MM.1S (cell line): ENCODE data around the gene PPP1R14C.

Source experiments
- EZH2 ChIP-seq: fragments of 300-600 bp; sonication (generic); optimal IDR thresholded peaks from 2 replicates; pipeline ENCODE3; 2017; ENCODE audit warnings: low read depth, mild to moderate bottlenecking, antibody characterized with exemption, low read length, mixed read lengths
- EZH2phosphoT487 ChIP-seq: fragments of 300-600 bp; sonication (generic); IDR thresholded peaks from 2 replicates; pipeline ENCODE4 v1.6.1; 2018; ENCODE audit warnings: antibody characterized with exemption, low read length
- TF ChIP-seq, protein P1 (sequence below): fragments of 300-600 bp; sonication (generic); IDR thresholded peaks from 2 replicates; pipeline ENCODE4 v1.5.1; 2016; ENCODE audit warnings: antibody characterized with exemption, low read length, mixed read lengths

DNA sequence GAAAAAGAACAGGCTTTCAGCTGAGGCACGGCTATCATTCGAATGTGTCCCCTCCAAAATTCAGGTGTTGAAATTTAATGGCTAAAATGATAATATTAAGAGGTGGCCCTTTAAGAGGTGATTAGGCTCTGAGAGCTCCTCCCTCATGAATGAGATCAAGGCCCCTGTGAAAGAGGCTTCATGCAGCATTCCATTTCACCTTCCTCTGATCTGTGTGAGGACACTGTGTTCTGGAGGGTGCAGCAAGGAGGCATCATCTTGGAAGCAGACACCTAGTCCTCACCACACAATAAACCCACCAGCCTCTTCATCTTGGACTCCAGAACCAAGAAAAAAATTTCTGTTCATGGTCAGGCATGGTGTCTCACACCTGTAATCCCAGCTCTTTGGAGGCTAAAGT is 56.4 kb downstream of the PPP1R14C start:
- TF ChIP-seq, protein P1, sequence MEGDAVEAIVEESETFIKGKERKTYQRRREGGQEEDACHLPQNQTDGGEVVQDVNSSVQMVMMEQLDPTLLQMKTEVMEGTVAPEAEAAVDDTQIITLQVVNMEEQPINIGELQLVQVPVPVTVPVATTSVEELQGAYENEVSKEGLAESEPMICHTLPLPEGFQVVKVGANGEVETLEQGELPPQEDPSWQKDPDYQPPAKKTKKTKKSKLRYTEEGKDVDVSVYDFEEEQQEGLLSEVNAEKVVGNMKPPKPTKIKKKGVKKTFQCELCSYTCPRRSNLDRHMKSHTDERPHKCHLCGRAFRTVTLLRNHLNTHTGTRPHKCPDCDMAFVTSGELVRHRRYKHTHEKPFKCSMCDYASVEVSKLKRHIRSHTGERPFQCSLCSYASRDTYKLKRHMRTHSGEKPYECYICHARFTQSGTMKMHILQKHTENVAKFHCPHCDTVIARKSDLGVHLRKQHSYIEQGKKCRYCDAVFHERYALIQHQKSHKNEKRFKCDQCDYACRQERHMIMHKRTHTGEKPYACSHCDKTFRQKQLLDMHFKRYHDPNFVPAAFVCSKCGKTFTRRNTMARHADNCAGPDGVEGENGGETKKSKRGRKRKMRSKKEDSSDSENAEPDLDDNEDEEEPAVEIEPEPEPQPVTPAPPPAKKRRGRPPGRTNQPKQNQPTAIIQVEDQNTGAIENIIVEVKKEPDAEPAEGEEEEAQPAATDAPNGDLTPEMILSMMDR = no peak
- TF ChIP-seq EZH2phosphoT487 (no peak), EZH2 (no peak)
